ENCODE data around the gene SMAD6. TPM values are rescaled to one million over a fixed set of nuclear protein-coding genes. Genes with fewer than 3 reads are reported as not detected.

Gene SMAD6
- total RNA-seq: 10 to 100 TPM; 14.8 to 51.2 TPM

GRCh38 chr15:66702035-66702786 is at the start of gene SMAD6:
TSS of gene SMAD6 (plus strand) at chr15:66702236. CDS start at chr15:66703259, 1,023 bp downstream.
- Histone ChIP-seq H3K27ac (peak within 1 kb of the TSS; percentile 79 to 82), H3K4me1 (replicated peaks) (no peaks in the 10 kb centered on the region), H3K9me3 (no peaks in the 10 kb centered on the region), H3K36me3 (no peaks in the 10 kb centered on the region), H3K4me3 (peak within 1 kb of the TSS; percentile 55 to 60), H3K27me3 (replicated peaks; ENCODE audit: insufficient read depth) (no peaks in the 10 kb centered on the region)
- intact Hi-C loops (cut with DNase I): loop anchor here (10.0 kb wide), 1 partner anchor 197 kb away; the partner anchor contains the start of genes RPL4 and ZWILCH
- peak; percentile 94 for DNase-seq (ENCODE audit: low spot score)
- TF ChIP-seq POLR2AphosphoS5 (IDR thresholded peaks at IDR 0.05) (peak; percentile 91), CTCF (IDR thresholded peaks at IDR 0.05) (no peak), POLR2A (IDR thresholded peaks at IDR 0.05) (peak; percentile 68)
- under 1% methylated on average over 49 of the region's 55 CpGs for WGBS

GRCh38 chr15:66652806-66653205 is 49.2 kb upstream of the SMAD6 start:
- 84% methylated on average over 3 of the region's 3 CpGs for WGBS
- no peaks in the 10 kb centered on the region for H3K27me3 ChIP-seq (replicated peaks; ENCODE audit: insufficient read depth)
- H3K9me3 ChIP-seq: no peaks in the 10 kb centered on the region
- intact Hi-C loops (cut with DNase I): no loop called here
- H3K4me3 ChIP-seq: no peak overlapping the region
- DNase-seq (ENCODE audit: low spot score): no peak
- peaks cover 9% of the 10 kb centered on the region for H3K4me1 ChIP-seq (replicated peaks)
- TF ChIP-seq CTCF (IDR thresholded peaks at IDR 0.05) (no peak), POLR2AphosphoS5 (IDR thresholded peaks at IDR 0.05) (no peak), POLR2A (IDR thresholded peaks at IDR 0.05) (no peak)
- no peaks in the 10 kb centered on the region for H3K36me3 ChIP-seq
- H3K27ac ChIP-seq: no peak overlapping the region

- intact Hi-C loops (cut with DNase I): no loop called here
- H3K36me3 ChIP-seq: no peaks in the 10 kb centered on the region
- DNase-seq (ENCODE audit: low spot score): no peak
- H3K4me1 ChIP-seq (replicated peaks): peaks cover 9% of the 10 kb centered on the region
- peak overlapping the region in 1 of 2 donors; percentile 62 for H3K27ac ChIP-seq
- no peak overlapping the region for H3K4me3 ChIP-seq
- H3K27me3 ChIP-seq (replicated peaks; ENCODE audit: insufficient read depth): no peaks in the 10 kb centered on the region
- 98% methylated on average over 6 of the region's 6 CpGs for WGBS
- TF ChIP-seq POLR2A (IDR thresholded peaks at IDR 0.05) (no peak), POLR2AphosphoS5 (IDR thresholded peaks at IDR 0.05) (no peak), CTCF (IDR thresholded peaks at IDR 0.05) (no peak)
- no peaks in the 10 kb centered on the region for H3K9me3 ChIP-seq
These were observed 48.6 kb upstream of the SMAD6 start for GRCh38 chr15:66653398-66653797.

- TF ChIP-seq POLR2AphosphoS5 (IDR thresholded peaks at IDR 0.05) (no peak), POLR2A (IDR thresholded peaks at IDR 0.05) (no peak), CTCF (IDR thresholded peaks at IDR 0.05) (no peak)
- 81% methylated on average over 13 of the region's 13 CpGs for WGBS
- no peak overlapping the region for H3K4me3 ChIP-seq
- peak overlapping the region in 1 of 2 donors; percentile 62 for H3K27ac ChIP-seq
- H3K27me3 ChIP-seq (replicated peaks; ENCODE audit: insufficient read depth): no peaks in the 10 kb centered on the region
- intact Hi-C loops (cut with DNase I): no loop called here
- no peaks in the 10 kb centered on the region for H3K36me3 ChIP-seq
- no peaks in the 10 kb centered on the region for H3K9me3 ChIP-seq
- DNase-seq (ENCODE audit: low spot score): peak; percentile 20
- H3K4me1 ChIP-seq (replicated peaks): peaks cover 9% of the 10 kb centered on the region
These were observed 48.2 kb upstream of the SMAD6 start for GRCh38 chr15:66653852-66654251.

- Histone ChIP-seq H3K4me3 (no peak overlapping the region), H3K27me3 (replicated peaks; ENCODE audit: insufficient read depth) (no peaks in the 10 kb centered on the region), H3K4me1 (replicated peaks) (peaks cover 7% of the 10 kb centered on the region), H3K27ac (peak overlapping the region; percentile 54 to 62), H3K9me3 (no peaks in the 10 kb centered on the region), H3K36me3 (no peaks in the 10 kb centered on the region)
- no peak for DNase-seq (ENCODE audit: low spot score)
- intact Hi-C loops (cut with DNase I): no loop called here
- WGBS: 66% methylated on average over 9 of the region's 12 CpGs
- no peak for TF ChIP-seq POLR2A (IDR thresholded peaks at IDR 0.05)
- TF ChIP-seq POLR2AphosphoS5 (IDR thresholded peaks at IDR 0.05): no peak
- no peak for TF ChIP-seq CTCF (IDR thresholded peaks at IDR 0.05)
These were observed 47.7 kb upstream of the SMAD6 start for GRCh38 chr15:66654361-66654738.

Measured in prostate gland (tissue), 2 donors.